Upper lobe of left lung (tissue), 4 donors: ENCODE measurements around the gene SPOCK1.

Source experiments
- POLR2A ChIP-seq, 4 donors: fragments of 450-650 bp; IDR thresholded peaks; one replicate each; pipeline ENCODE4 v1.5.1; 2016 to 2017; ENCODE audit warnings: antibody characterized with exemption in 4 of 4, mild to moderate bottlenecking in 2 of 4
- POLR2AphosphoS5 ChIP-seq, 2 donors: sonication (generic); formaldehyde crosslinking; IDR thresholded peaks; one replicate each; pipeline ENCODE4 v1.5.1; 2017; ENCODE audit warnings: antibody characterized with exemption in 2 of 2
- TF ChIP-seq, protein P1 (sequence below), 6 experiments: fragments of 450-650 bp in 4 of 6; fragments of 200-600 bp in 2 of 6; sonication (generic) in 2 of 6; IDR thresholded peaks; one replicate each; pipeline ENCODE4 v1.5.1; 2016 to 2019; ENCODE audit warnings: antibody characterized with exemption in 6 of 6

DNA sequence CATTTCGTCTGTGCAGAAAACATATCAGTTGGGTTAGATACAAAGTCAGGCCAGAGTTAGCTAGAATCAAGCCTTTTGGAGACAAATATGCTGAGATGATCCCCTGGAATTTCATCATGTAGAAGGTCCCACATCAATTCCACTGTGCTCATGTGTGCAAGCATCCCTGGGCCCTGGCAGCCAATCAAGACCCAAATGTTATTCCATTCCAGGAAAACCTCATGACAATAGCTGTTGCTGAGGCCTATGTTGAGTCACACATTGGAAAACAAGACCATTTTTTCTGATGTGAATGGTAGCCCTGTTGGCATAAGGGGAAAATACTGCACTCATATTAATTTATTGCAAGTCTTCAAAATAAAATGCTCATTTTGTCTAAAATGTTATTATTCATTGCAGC lies 11.5 kb downstream of the SPOCK1 start:
- TF ChIP-seq, protein P1, sequence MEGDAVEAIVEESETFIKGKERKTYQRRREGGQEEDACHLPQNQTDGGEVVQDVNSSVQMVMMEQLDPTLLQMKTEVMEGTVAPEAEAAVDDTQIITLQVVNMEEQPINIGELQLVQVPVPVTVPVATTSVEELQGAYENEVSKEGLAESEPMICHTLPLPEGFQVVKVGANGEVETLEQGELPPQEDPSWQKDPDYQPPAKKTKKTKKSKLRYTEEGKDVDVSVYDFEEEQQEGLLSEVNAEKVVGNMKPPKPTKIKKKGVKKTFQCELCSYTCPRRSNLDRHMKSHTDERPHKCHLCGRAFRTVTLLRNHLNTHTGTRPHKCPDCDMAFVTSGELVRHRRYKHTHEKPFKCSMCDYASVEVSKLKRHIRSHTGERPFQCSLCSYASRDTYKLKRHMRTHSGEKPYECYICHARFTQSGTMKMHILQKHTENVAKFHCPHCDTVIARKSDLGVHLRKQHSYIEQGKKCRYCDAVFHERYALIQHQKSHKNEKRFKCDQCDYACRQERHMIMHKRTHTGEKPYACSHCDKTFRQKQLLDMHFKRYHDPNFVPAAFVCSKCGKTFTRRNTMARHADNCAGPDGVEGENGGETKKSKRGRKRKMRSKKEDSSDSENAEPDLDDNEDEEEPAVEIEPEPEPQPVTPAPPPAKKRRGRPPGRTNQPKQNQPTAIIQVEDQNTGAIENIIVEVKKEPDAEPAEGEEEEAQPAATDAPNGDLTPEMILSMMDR (IDR thresholded peaks at IDR 0.05), result no peak
- TF ChIP-seq POLR2A (IDR thresholded peaks at IDR 0.05) (no peak), POLR2AphosphoS5 (IDR thresholded peaks at IDR 0.05) (no peak)
